DND-41 (cell line): ENCODE data around the gene SLC35F6.

Experiments used
- ATAC-seq: fragments of 200-7000 bp; cut with Tn5 transposase; 3 replicates; pipeline ENCODE4 v1.9.1; 2021; ENCODE audit warnings: low read depth; ENCODE audit not compliant: insufficient read depth
- DNase-seq: peaks from one replicate; pipeline ENCODE4 v3.0.0-alpha.2; 2020
- H2AFZ ChIP-seq: 2 replicates; pipeline ENCODE4 v1.6.0; 2012; ENCODE audit warnings: low read depth, low read length
- H3K27ac ChIP-seq: 2 replicates; pipeline ENCODE4 v1.5.1; 2012; ENCODE audit warnings: low read length, inconsistent platforms
- H3K27me3 ChIP-seq: fragments of 200-600 bp; sonication (generic); 2 replicates; pipeline ENCODE4 v1.6.0; 2012; ENCODE audit warnings: low read length, mild to moderate bottlenecking, inconsistent platforms; ENCODE audit not compliant: insufficient read depth, poor library complexity
- H3K36me3 ChIP-seq: 2 replicates; pipeline ENCODE4 v1.5.1; 2012; ENCODE audit warnings: low read length, inconsistent platforms; ENCODE audit not compliant: insufficient read depth
- H3K4me1 ChIP-seq: 2 replicates; pipeline ENCODE4 v1.5.1; 2012; ENCODE audit warnings: mild to moderate bottlenecking, low read length; ENCODE audit not compliant: insufficient read depth
- H3K4me2 ChIP-seq: 2 replicates; pipeline ENCODE4 v1.6.0; 2012; ENCODE audit warnings: mild to moderate bottlenecking, moderate library complexity, low read length, inconsistent platforms; ENCODE audit not compliant: insufficient read depth
- H3K4me3 ChIP-seq, 2 experiments: fragments of 200-600 bp in 1 of 2; shearing (Covaris generic) in 1 of 2; 2 replicates each; pipeline ENCODE4 v1.5.1; 2012 to 2016; ENCODE audit warnings: inconsistent platforms in 2 of 2, low read length in 2 of 2, mild to moderate bottlenecking in 2 of 2, low read depth in 1 of 2, moderate library complexity in 1 of 2
- H3K79me2 ChIP-seq: 2 replicates; pipeline ENCODE4 v1.6.0; 2012; ENCODE audit warnings: low read length, inconsistent platforms; ENCODE audit not compliant: insufficient read depth
- H3K9ac ChIP-seq: 2 replicates; pipeline ENCODE4 v1.6.0; 2012; ENCODE audit warnings: low read depth, mild to moderate bottlenecking, inconsistent platforms, low read length, moderate library complexity
- H3K9me3 ChIP-seq: 2 replicates; pipeline ENCODE4 v1.5.1; 2012; ENCODE audit warnings: low read length, moderate library complexity, mild to moderate bottlenecking, inconsistent platforms; ENCODE audit not compliant: insufficient read depth, severe bottlenecking
- H4K20me1 ChIP-seq: 2 replicates; pipeline ENCODE4 v1.6.0; 2012; ENCODE audit warnings: low read length; ENCODE audit not compliant: insufficient read depth
- EZH2 ChIP-seq: IDR thresholded peaks from 3 replicates; pipeline ENCODE4 v1.6.1; 2012; ENCODE audit warnings: borderline replicate concordance, low read depth, mild to moderate bottlenecking, moderate library complexity, low read length, inconsistent platforms; ENCODE audit not compliant: severe bottlenecking
- TF ChIP-seq, protein P1 (sequence below): IDR thresholded peaks from 2 replicates; pipeline ENCODE4 v1.5.1; 2012; ENCODE audit warnings: borderline replicate concordance, low read length, moderate library complexity, mild to moderate bottlenecking; ENCODE audit not compliant: poor library complexity, severe bottlenecking; ENCODE audit errors: extremely low read depth

The SLC35F6 gene

DNA sequence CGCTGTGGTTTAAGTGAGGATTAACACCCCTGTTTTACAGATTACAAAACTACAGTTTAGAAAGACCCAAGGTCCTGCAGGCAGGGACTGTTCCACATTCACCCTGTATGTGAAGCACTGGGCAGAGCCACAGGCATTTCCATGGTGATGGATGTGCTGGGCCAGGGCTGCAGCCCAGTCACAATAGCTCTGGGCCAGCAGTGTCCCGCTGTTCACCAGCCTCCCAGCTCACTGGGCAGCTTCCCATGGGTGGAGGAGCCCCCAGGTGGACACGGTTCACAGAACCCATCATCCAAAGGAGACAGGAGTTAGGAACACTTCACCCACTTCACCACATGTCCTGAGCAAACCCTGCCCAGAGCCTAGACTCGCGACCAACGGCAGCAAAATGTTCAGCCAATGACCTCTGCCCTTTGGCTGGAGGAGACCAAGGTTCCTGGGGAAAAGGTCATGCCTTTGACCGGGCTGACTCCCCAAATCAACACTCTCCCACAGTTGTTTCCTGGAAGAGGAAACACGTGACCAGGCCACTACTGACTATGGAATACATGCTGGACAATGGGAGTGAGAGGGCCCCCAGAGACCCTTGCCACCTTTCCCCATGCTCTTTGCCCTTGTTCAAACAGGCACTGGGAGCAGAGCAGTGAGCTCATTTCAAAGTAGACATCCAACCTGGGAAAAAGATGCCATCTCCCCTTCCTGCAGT lies 28.0 kb upstream of the SLC35F6 start:
- Histone ChIP-seq H3K4me3 (no peak overlapping the region), H3K27ac (no peak overlapping the region), H3K4me2 (no peak overlapping the region), H3K9me3 (no peaks in the 10 kb centered on the region), H3K9ac (no peak overlapping the region), H3K4me1 (no peaks in the 10 kb centered on the region), H3K36me3 (no peaks in the 10 kb centered on the region), H4K20me1 (peaks cover 3% of the 10 kb centered on the region; the same call in 1 of the 2 replicates), H2AFZ (no peak overlapping the region), H3K79me2 (no peaks in the 10 kb centered on the region), H3K27me3 (peaks cover 7% of the 10 kb centered on the region)
- DNase-seq = no peak
- TF ChIP-seq, protein P1, sequence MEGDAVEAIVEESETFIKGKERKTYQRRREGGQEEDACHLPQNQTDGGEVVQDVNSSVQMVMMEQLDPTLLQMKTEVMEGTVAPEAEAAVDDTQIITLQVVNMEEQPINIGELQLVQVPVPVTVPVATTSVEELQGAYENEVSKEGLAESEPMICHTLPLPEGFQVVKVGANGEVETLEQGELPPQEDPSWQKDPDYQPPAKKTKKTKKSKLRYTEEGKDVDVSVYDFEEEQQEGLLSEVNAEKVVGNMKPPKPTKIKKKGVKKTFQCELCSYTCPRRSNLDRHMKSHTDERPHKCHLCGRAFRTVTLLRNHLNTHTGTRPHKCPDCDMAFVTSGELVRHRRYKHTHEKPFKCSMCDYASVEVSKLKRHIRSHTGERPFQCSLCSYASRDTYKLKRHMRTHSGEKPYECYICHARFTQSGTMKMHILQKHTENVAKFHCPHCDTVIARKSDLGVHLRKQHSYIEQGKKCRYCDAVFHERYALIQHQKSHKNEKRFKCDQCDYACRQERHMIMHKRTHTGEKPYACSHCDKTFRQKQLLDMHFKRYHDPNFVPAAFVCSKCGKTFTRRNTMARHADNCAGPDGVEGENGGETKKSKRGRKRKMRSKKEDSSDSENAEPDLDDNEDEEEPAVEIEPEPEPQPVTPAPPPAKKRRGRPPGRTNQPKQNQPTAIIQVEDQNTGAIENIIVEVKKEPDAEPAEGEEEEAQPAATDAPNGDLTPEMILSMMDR = no peak
- TF ChIP-seq EZH2 = no peak
- ATAC-seq = no peak

GRCh38 chr2:26737221-26737620 lies 26.9 kb upstream of the SLC35F6 start:
- no peak overlapping the region for H3K4me3 ChIP-seq
- no peaks in the 10 kb centered on the region for H3K36me3 ChIP-seq
- no peak overlapping the region for H3K9ac ChIP-seq
- no peak for DNase-seq
- H3K27ac ChIP-seq = no peak overlapping the region
- no peaks in the 10 kb centered on the region for H3K9me3 ChIP-seq
- no peak for ATAC-seq
- H3K27me3 ChIP-seq = peaks cover 7% of the 10 kb centered on the region
- no peaks in the 10 kb centered on the region for H3K79me2 ChIP-seq
- H4K20me1 ChIP-seq = peaks cover 3% of the 10 kb centered on the region; the same call in 1 of the 2 replicates
- H2AFZ ChIP-seq = no peak overlapping the region
- TF ChIP-seq, protein P1 = no peak
- TF ChIP-seq EZH2 = no peak
- no peak overlapping the region for H3K4me2 ChIP-seq
- H3K4me1 ChIP-seq = no peaks in the 10 kb centered on the region

DNA sequence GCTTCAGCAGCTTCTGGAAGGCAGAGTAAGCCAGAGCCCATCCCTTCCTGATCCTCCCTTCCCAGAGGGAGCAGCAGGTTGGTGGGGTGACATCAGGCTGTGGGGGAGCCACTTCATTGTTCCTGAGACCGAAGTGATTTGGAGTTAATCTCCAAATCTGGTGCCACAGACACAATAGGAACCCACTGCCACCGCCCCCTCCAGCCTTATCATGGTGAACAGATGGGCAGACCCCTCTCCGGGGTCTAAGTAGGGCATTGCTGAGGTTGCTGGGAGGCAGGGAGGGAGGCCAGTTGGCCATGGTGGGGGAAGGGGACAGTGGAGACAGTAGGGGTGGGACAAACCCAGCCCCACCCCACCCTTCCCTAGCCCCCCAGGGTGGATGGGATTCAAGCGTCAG lies 25.6 kb upstream of the SLC35F6 start:
- Histone ChIP-seq H3K36me3 (no peaks in the 10 kb centered on the region), H3K4me1 (no peaks in the 10 kb centered on the region), H3K4me2 (no peak overlapping the region), H3K9me3 (no peaks in the 10 kb centered on the region), H3K79me2 (no peaks in the 10 kb centered on the region), H4K20me1 (peaks cover 3% of the 10 kb centered on the region; the same call in 1 of the 2 replicates), H2AFZ (no peak overlapping the region), H3K27ac (no peak overlapping the region), H3K27me3 (no peaks in the 10 kb centered on the region), H3K9ac (no peak overlapping the region), H3K4me3 (no peak overlapping the region)
- ATAC-seq (no peak), DNase-seq (no peak)
- no peak for TF ChIP-seq EZH2
- TF ChIP-seq, protein P1 = no peak
